Measurements from ENCODE around the gene PRKD1. TPM values are rescaled to one million over a fixed set of nuclear protein-coding genes. Genes with fewer than 3 reads are reported as not detected.

The PRKD1 gene
- polyA plus RNA-seq, 4 donors, result 1.9 to 16.2 (median 2.4) TPM

DNA sequence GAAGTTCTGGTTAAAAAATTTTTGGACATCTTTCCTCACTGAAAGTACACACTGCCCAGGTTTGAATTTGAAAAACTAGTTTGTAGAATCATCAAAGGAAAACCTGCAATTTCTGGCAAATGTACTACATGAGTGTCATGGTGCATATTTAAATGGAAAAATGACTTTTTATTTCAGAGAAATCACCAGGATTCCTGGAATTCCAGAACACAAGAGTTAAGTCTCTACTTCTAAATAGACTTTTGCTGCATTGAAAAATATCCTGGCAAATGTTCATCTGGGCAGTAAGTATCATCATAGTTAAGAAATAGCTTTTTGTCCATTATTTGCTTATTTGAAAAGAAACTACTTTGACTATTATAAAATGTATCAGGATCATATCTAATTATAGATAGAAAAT is 275.1 kb downstream of the PRKD1 start:
- Histone ChIP-seq H3K27ac (ENCODE audit: low read depth in 1 of 3, low read length in 2 of 3) (no peak overlapping the region), H3K9me3 (ENCODE audit: control insufficient read depth in 2 of 2, insufficient read depth in 1 of 2, low read depth in 1 of 2, low read length in 1 of 2) (peaks cover 0 to 24% of the 10 kb centered on the region in 2 donors), H3K4me3 (ENCODE audit: low read depth in 1 of 3, low read length in 3 of 3) (no peak overlapping the region), H3K27me3 (ENCODE audit: control insufficient read depth in 3 of 3, insufficient read depth in 3 of 3, low read length in 3 of 3) (no peaks in the 10 kb centered on the region), H3K4me1 (ENCODE audit: control insufficient read depth in 3 of 3, insufficient read depth in 2 of 3, low read depth in 1 of 3, low read length in 2 of 3) (peaks cover 0 to 8% (median 0%) of the 10 kb centered on the region in 3 donors), H3K36me3 (ENCODE audit: control insufficient read depth in 3 of 3, insufficient read depth in 2 of 3, low read depth in 1 of 3, low read length in 3 of 3) (peaks cover 0 to 6% (median 0%) of the 10 kb centered on the region in 3 donors)
- FAIRE-seq (no peak), DNase-seq (no peak)

- peak in 1 of 2 donors; percentile 65 for DNase-seq
- WGBS, 3 donors, result 64 to 82% (median 72%) methylated on average over 4 of the region's 4 CpGs
- no peaks in the 10 kb centered on the region for H3K27me3 ChIP-seq (ENCODE audit: control insufficient read depth in 3 of 3, insufficient read depth in 3 of 3, low read length in 3 of 3)
- H3K4me3 ChIP-seq (ENCODE audit: low read depth in 1 of 3, low read length in 3 of 3), result no peak overlapping the region
- H3K27ac ChIP-seq (ENCODE audit: low read depth in 1 of 3, low read length in 2 of 3), result peak overlapping the region in 1 of 3 donors; percentile 63
- H3K4me1 ChIP-seq (ENCODE audit: control insufficient read depth in 3 of 3, insufficient read depth in 2 of 3, low read depth in 1 of 3, low read length in 2 of 3), result peaks cover 0 to 8% (median 0%) of the 10 kb centered on the region in 3 donors
- H3K36me3 ChIP-seq (ENCODE audit: control insufficient read depth in 3 of 3, insufficient read depth in 2 of 3, low read depth in 1 of 3, low read length in 3 of 3), result peaks cover 0 to 6% (median 0%) of the 10 kb centered on the region in 3 donors
- peaks cover 0 to 35% of the 10 kb centered on the region in 2 donors for H3K9me3 ChIP-seq (ENCODE audit: control insufficient read depth in 2 of 2, insufficient read depth in 1 of 2, low read depth in 1 of 2, low read length in 1 of 2)
- no peak for FAIRE-seq
Observed at GRCh38 chr14:29650554-29651269, 276.9 kb downstream of the PRKD1 start.

GRCh38 chr14:29649170-29649569 is 278.5 kb downstream of the PRKD1 start:
- Histone ChIP-seq H3K27me3 (ENCODE audit: control insufficient read depth in 3 of 3, insufficient read depth in 3 of 3, low read length in 3 of 3) (no peaks in the 10 kb centered on the region), H3K4me3 (ENCODE audit: low read depth in 1 of 3, low read length in 3 of 3) (no peak overlapping the region), H3K4me1 (ENCODE audit: control insufficient read depth in 3 of 3, insufficient read depth in 2 of 3, low read depth in 1 of 3, low read length in 2 of 3) (peaks cover 0 to 11% (median 0%) of the 10 kb centered on the region in 3 donors), H3K9me3 (ENCODE audit: control insufficient read depth in 2 of 2, insufficient read depth in 1 of 2, low read depth in 1 of 2, low read length in 1 of 2) (peaks cover 0 to 35% of the 10 kb centered on the region in 2 donors), H3K36me3 (ENCODE audit: control insufficient read depth in 3 of 3, insufficient read depth in 2 of 3, low read depth in 1 of 3, low read length in 3 of 3) (peaks cover 0 to 6% (median 0%) of the 10 kb centered on the region in 3 donors), H3K27ac (ENCODE audit: low read depth in 1 of 3, low read length in 2 of 3) (no peak overlapping the region)
- 93 to 98% (median 95%) methylated on average over 3 of the region's 3 CpGs for WGBS, 3 donors
- FAIRE-seq (no peak), DNase-seq (no peak)

GRCh38 chr14:29648045-29648444 is 279.6 kb downstream of the PRKD1 start:
- Histone ChIP-seq H3K36me3 (ENCODE audit: control insufficient read depth in 3 of 3, insufficient read depth in 2 of 3, low read depth in 1 of 3, low read length in 3 of 3) (peaks cover 0 to 6% (median 0%) of the 10 kb centered on the region in 3 donors), H3K27ac (ENCODE audit: low read depth in 1 of 3, low read length in 2 of 3) (no peak overlapping the region), H3K4me3 (ENCODE audit: low read depth in 1 of 3, low read length in 3 of 3) (no peak overlapping the region), H3K27me3 (ENCODE audit: control insufficient read depth in 3 of 3, insufficient read depth in 3 of 3, low read length in 3 of 3) (no peaks in the 10 kb centered on the region), H3K4me1 (ENCODE audit: control insufficient read depth in 3 of 3, insufficient read depth in 2 of 3, low read depth in 1 of 3, low read length in 2 of 3) (peaks cover 0 to 17% (median 0%) of the 10 kb centered on the region in 3 donors), H3K9me3 (ENCODE audit: control insufficient read depth in 2 of 2, insufficient read depth in 1 of 2, low read depth in 1 of 2, low read length in 1 of 2) (peaks cover 0 to 35% of the 10 kb centered on the region in 2 donors)
- FAIRE-seq, result no peak
- DNase-seq, result peak in 1 of 2 donors; percentile 10

DNA sequence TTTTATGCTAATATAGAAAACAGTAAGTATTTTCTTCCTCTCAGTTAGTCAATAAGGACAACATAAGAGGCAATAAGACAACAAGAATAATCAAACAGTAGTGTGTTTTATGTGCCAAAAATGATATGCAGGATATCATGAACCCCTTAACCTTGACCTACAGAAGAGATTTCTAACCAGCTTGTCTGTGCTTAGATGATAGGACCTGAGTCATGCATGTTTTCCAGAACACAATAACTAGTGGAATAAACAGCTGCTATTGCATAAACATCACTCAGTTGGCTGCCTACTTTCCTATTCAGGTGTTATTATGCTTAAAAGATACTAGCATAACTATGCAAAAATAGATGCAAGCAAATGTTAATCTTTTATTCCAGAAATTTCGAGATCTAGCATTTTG is 282.5 kb downstream of the PRKD1 start:
- Histone ChIP-seq H3K4me3 (ENCODE audit: low read depth in 1 of 3, low read length in 3 of 3) (no peak overlapping the region), H3K27me3 (ENCODE audit: control insufficient read depth in 3 of 3, insufficient read depth in 3 of 3, low read length in 3 of 3) (no peaks in the 10 kb centered on the region), H3K9me3 (ENCODE audit: control insufficient read depth in 2 of 2, insufficient read depth in 1 of 2, low read depth in 1 of 2, low read length in 1 of 2) (peaks cover 0 to 33% of the 10 kb centered on the region in 2 donors), H3K36me3 (ENCODE audit: control insufficient read depth in 3 of 3, insufficient read depth in 2 of 3, low read depth in 1 of 3, low read length in 3 of 3) (peaks cover 0 to 3% (median 0%) of the 10 kb centered on the region in 3 donors), H3K27ac (ENCODE audit: low read depth in 1 of 3, low read length in 2 of 3) (peak overlapping the region in 1 of 3 donors; percentile 44), H3K4me1 (ENCODE audit: control insufficient read depth in 3 of 3, insufficient read depth in 2 of 3, low read depth in 1 of 3, low read length in 2 of 3) (peaks cover 0 to 16% (median 0%) of the 10 kb centered on the region in 3 donors)
- no peak for FAIRE-seq
- DNase-seq, result peak in 1 of 2 donors; percentile 7
- 71 to 89% (median 79%) methylated on average over 1 of the region's 1 CpG for WGBS, 3 donors

- Histone ChIP-seq H3K36me3 (ENCODE audit: control insufficient read depth in 3 of 3, insufficient read depth in 2 of 3, low read depth in 1 of 3, low read length in 3 of 3) (peaks cover 0 to under 1% (median 0%) of the 10 kb centered on the region in 3 donors), H3K4me3 (ENCODE audit: low read depth in 1 of 3, low read length in 3 of 3) (peak overlapping the region in 2 of 3 donors; percentile 8 to 23), H3K27me3 (ENCODE audit: control insufficient read depth in 3 of 3, insufficient read depth in 3 of 3, low read length in 3 of 3) (no peaks in the 10 kb centered on the region), H3K4me1 (ENCODE audit: control insufficient read depth in 3 of 3, insufficient read depth in 2 of 3, low read depth in 1 of 3, low read length in 2 of 3) (peaks cover 0 to 12% (median 0%) of the 10 kb centered on the region in 3 donors), H3K9me3 (ENCODE audit: control insufficient read depth in 2 of 2, insufficient read depth in 1 of 2, low read depth in 1 of 2, low read length in 1 of 2) (peaks cover 0 to 20% of the 10 kb centered on the region in 2 donors), H3K27ac (ENCODE audit: low read depth in 1 of 3, low read length in 2 of 3) (peak overlapping the region in 1 of 3 donors; percentile 91)
- WGBS, 3 donors, result 10 to 53% (median 20%) methylated on average over 5 of the region's 5 CpGs
- DNase-seq, result peak; percentile 69 to 81
- FAIRE-seq, result peak; percentile 51
Observed at GRCh38 chr14:29643433-29644211, 284.0 kb downstream of the PRKD1 start.

DNA sequence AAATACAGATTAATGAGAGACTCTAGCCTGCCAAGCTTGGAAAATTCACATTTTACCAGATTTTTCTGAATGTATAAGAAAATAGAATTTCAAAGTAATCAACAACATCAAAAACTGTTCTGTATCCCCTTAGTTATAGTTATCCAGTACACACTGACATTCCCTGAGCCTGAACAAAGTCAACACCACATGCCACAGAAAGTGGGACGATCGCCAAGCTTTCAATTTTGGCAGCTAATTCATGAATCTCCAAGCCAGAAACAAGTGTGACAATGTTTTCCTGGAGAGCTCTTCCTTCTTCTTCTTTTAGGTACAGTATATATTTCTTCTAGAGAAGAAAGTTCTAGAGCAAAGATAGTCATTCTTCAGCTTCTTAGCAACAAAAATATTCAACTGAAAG is 290.2 kb downstream of the PRKD1 start:
- Histone ChIP-seq H3K36me3 (ENCODE audit: control insufficient read depth in 3 of 3, insufficient read depth in 2 of 3, low read depth in 1 of 3, low read length in 3 of 3) (peaks cover 0 to 2% (median 0%) of the 10 kb centered on the region in 3 donors), H3K27me3 (ENCODE audit: control insufficient read depth in 3 of 3, insufficient read depth in 3 of 3, low read length in 3 of 3) (no peaks in the 10 kb centered on the region), H3K27ac (ENCODE audit: low read depth in 1 of 3, low read length in 2 of 3) (no peak overlapping the region), H3K4me3 (ENCODE audit: low read depth in 1 of 3, low read length in 3 of 3) (no peak overlapping the region), H3K4me1 (ENCODE audit: control insufficient read depth in 3 of 3, insufficient read depth in 2 of 3, low read depth in 1 of 3, low read length in 2 of 3) (peaks cover 0 to 3% (median 0%) of the 10 kb centered on the region in 3 donors), H3K9me3 (ENCODE audit: control insufficient read depth in 2 of 2, insufficient read depth in 1 of 2, low read depth in 1 of 2, low read length in 1 of 2) (no peaks in the 10 kb centered on the region)
- FAIRE-seq (no peak), DNase-seq (peak in 1 of 2 donors; percentile 8)
- 9 to 23% (median 18%) methylated on average over 2 of the region's 2 CpGs for WGBS, 3 donors

DNA sequence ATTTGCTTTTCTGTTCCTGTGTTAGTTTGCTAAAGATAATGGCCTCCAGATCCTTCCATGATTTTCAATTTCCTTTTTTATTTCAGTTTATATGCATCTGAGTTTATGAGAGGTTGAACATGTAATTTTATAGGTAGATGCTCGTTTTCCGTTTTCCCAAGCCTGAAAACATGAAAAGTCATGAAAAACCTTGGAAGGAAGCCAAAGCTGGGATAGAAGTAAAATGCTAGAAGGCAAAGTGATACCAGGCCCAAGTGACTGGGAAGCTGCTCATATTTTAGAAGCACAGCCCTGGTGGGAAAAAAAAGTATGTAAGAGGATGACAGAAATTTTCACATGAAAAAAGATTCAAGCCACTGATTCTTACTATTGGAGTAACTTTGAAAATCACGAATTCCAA is 290.8 kb downstream of the PRKD1 start:
- Histone ChIP-seq H3K36me3 (ENCODE audit: control insufficient read depth in 3 of 3, insufficient read depth in 2 of 3, low read depth in 1 of 3, low read length in 3 of 3) (peaks cover 0 to 2% (median 0%) of the 10 kb centered on the region in 3 donors), H3K4me1 (ENCODE audit: control insufficient read depth in 3 of 3, insufficient read depth in 2 of 3, low read depth in 1 of 3, low read length in 2 of 3) (peaks cover 0 to 3% (median 0%) of the 10 kb centered on the region in 3 donors), H3K27me3 (ENCODE audit: control insufficient read depth in 3 of 3, insufficient read depth in 3 of 3, low read length in 3 of 3) (no peaks in the 10 kb centered on the region), H3K27ac (ENCODE audit: low read depth in 1 of 3, low read length in 2 of 3) (no peak overlapping the region), H3K4me3 (ENCODE audit: low read depth in 1 of 3, low read length in 3 of 3) (no peak overlapping the region), H3K9me3 (ENCODE audit: control insufficient read depth in 2 of 2, insufficient read depth in 1 of 2, low read depth in 1 of 2, low read length in 1 of 2) (no peaks in the 10 kb centered on the region)
- WGBS, 3 donors, result 67 to 78% (median 70%) methylated on average over 3 of the region's 3 CpGs
- DNase-seq, result no peak
- FAIRE-seq, result no peak

Measured in small intestine (tissue), 7 donors.